Heart left ventricle (tissue), 16 donors: Measurements from ENCODE around the gene YJEFN3. TPM values are rescaled to one million over a fixed set of nuclear protein-coding genes. Genes with fewer than 3 reads are reported as not detected.

Source experiments
- ATAC-seq, 4 donors: fragments of 200-7000 bp; cut with Tn5 transposase; one replicate each; pipeline ENCODE4 v1.9.1; 2020 to 2022; ENCODE audit warnings: moderate library complexity in 4 of 4, mild to moderate bottlenecking in 3 of 4, moderate number of reproducible peaks in 1 of 4
- DNase-seq, 5 donors: peaks; one replicate each; pipeline ENCODE4 v3.0.0-alpha.2; 2020
- H3K27ac ChIP-seq, 12 donors: fragments of 200-600 bp; sonication (generic) in 4 of 12; one replicate each; pipeline versions ENCODE4 v1.5.0 to v1.8.0; 2016 to 2022; ENCODE audit warnings: mild to moderate bottlenecking in 2 of 12
- H3K27me3 ChIP-seq, 9 donors: fragments of 200-600 bp; sonication (generic) in 2 of 9; one replicate each; pipeline versions ENCODE4 v1.5.1 to v1.8.0; 2016 to 2022; ENCODE audit warnings: mild to moderate bottlenecking in 3 of 9
- H3K36me3 ChIP-seq, 9 donors: fragments of 200-600 bp; sonication (generic) in 2 of 9; one replicate each; pipeline versions ENCODE4 v1.5.0 to v1.8.0; 2018 to 2022; ENCODE audit warnings: mild to moderate bottlenecking in 2 of 9
- H3K4me1 ChIP-seq, 12 donors: fragments of 200-600 bp; sonication (generic) in 4 of 12; one replicate each; pipeline versions ENCODE4 v1.5.0 to v1.8.0; 2016 to 2022; ENCODE audit warnings: mild to moderate bottlenecking in 3 of 12
- H3K4me3 ChIP-seq, 12 donors: fragments of 200-600 bp; sonication (generic) in 4 of 12; one replicate each; pipeline versions ENCODE4 v1.5.0 to v1.8.0; 2017 to 2022; ENCODE audit warnings: mild to moderate bottlenecking in 9 of 12, moderate library complexity in 4 of 12
- H3K9me3 ChIP-seq, 12 donors: fragments of 200-600 bp; sonication (generic) in 4 of 12; one replicate each; pipeline versions ENCODE4 v1.5.0 to v1.8.0; 2016 to 2022; ENCODE audit warnings: mild to moderate bottlenecking in 1 of 12
- POLR2A ChIP-seq, 2 donors: fragments of 450-650 bp; IDR thresholded peaks; one replicate each; pipeline ENCODE4 v1.6.1; 2017; ENCODE audit warnings: antibody characterized with exemption in 2 of 2, mild to moderate bottlenecking in 2 of 2, moderate library complexity in 2 of 2
- WGBS, 4 donors: extraction: QIAGEN DNeasy Blood & Tissue Kit in 2 of 4; methylation state at CpG; one replicate each; pipeline versions ENCODE4 v1.1.5 to v1.1.7; 2013 to 2018; 5-methylcytosine and 5-hydroxymethylcytosine counted together
- intact Hi-C, 10 donors: fragments of 100-400 bp; cut with DNase I; formaldehyde crosslinking; loops; one replicate each; pipeline versions ENCODE4 v1.11.1 to v1.14.2; 2022
- polyA plus RNA-seq, 2 donors: library from polyadenylated mRNA; stranded (reverse); fragments of 200-250 nt; gene quantifications; one replicate each; pipeline ENCODE4 v1.2.3, GENCODE V29; 2013
- total RNA-seq, 9 donors: library from RNA; depleted of rRNA in 2 of 9; stranded (reverse); fragments of >200 nt in 2 of 9; fragmentation: NEBNext Ultra II Directional in 3 of 9; extraction: Animal tissue kit (Norgen Biotek cat#: 25700) in 3 of 9; gene quantifications; one replicate each; pipeline versions ENCODE4 v1.1.0 to v1.2.4, GENCODE V29; 2016 to 2023
- TF ChIP-seq, protein P1 (sequence below), 12 donors: fragments of 200-600 bp; sonication (generic) in 4 of 12; IDR thresholded peaks; one replicate each; pipeline versions ENCODE4 v1.5.0 to v1.8.0; 2018 to 2022; ENCODE audit warnings: antibody characterized with exemption in 12 of 12, mild to moderate bottlenecking in 5 of 12
- donor health status: ischemic (EF 13 %, LVEDD 7.1; RV severe dilation, severe dysfunction).
- donor health status: healthy with polysubstance abuse.
- donor health status: DM: no; HTN: yes; CAD: no.
- donor health status: DM: no; HTN: no; CAD: no.
- donor health status: ischemic (EF 25% LVEDD 6.9; RV normal size, moderate dysfunction).
- donor health status: ischemic (EF 25% LVEDD 5.7; RV mildly dilated, moderate dysfunction).
- donor health status: healthy.
- donor health status: DM: yes; HTN: yes; CAD: no.
- donor health status: ischemic (EF 35%, LVEDD 5.7; RV mildly dilated, moderate dysfunction).
- donor health status: nonischemic (EF 11% LVEDD 7.7; RV severe dilation, severe dysfunction).
- donor health status: DM: yes; HTN: yes; CAD: no.
- donor health status: PGD.
- donor health status: ischemic (EF 29% LVEDD 5.4; RV normal size, mild dysfunction).
- donor health status: nonischemic (EF 23%, LVEDD 6.1; RV moderate dilation, normal function).

YJEFN3 gene
- total and polyA plus RNA-seq, 11 donors = 1.2 to 5.4 (median 2.5) TPM; not detected in 1

DNA sequence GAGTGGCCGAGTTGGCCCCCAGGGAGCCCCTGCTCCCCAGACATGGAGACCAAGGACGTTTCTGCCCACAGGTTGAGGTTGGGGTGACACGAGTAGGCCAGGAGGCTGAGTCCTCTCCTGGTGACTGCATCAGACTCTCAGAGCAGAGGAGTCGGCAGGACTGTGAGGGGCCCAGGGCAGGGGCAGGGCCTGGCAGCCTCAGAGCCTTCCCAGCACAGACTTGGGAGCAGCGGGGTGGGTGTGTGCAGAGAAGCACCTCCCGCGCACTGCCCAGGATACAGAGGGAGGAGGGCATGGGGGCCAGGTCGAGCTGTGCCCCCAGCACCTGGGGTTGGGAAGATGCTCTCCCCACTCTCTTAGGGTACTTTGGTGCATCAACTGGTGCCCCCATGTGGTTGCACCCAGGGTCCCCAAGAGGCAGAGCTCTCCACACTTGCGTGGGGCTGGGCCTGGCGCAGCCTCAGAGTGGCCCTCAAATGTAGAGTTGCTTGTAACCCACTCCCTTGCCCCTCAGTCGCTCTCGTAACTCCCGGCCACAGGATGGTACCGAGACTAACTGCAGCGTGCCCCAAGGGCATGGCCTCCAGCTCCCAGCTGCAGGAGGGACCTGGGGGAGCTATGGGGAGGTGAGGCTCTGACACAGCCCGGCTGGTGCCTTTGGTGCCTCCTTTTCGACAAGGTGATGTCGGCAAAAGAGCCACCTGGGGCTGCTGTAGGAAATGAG lies 29.3 kb upstream of the YJEFN3 start:
- no peaks in the 10 kb centered on the region for H3K27me3 ChIP-seq
- DNase-seq (no peak), ATAC-seq (peak in 1 of 4 donors; percentile 13)
- H3K4me1 ChIP-seq = no peaks in the 10 kb centered on the region
- TF ChIP-seq POLR2A (IDR thresholded peaks at IDR 0.05) = no peak
- TF ChIP-seq, protein P1, sequence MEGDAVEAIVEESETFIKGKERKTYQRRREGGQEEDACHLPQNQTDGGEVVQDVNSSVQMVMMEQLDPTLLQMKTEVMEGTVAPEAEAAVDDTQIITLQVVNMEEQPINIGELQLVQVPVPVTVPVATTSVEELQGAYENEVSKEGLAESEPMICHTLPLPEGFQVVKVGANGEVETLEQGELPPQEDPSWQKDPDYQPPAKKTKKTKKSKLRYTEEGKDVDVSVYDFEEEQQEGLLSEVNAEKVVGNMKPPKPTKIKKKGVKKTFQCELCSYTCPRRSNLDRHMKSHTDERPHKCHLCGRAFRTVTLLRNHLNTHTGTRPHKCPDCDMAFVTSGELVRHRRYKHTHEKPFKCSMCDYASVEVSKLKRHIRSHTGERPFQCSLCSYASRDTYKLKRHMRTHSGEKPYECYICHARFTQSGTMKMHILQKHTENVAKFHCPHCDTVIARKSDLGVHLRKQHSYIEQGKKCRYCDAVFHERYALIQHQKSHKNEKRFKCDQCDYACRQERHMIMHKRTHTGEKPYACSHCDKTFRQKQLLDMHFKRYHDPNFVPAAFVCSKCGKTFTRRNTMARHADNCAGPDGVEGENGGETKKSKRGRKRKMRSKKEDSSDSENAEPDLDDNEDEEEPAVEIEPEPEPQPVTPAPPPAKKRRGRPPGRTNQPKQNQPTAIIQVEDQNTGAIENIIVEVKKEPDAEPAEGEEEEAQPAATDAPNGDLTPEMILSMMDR (IDR thresholded peaks at IDR 0.05) = no peak
- WGBS, 4 donors = 83 to 90% (median 88%) methylated on average over 14 to 18 of the region's 18 CpGs
- no peaks in the 10 kb centered on the region for H3K9me3 ChIP-seq
- no peak overlapping the region for H3K4me3 ChIP-seq
- H3K36me3 ChIP-seq = peaks cover 5 to 98% (median 92%) of the 10 kb centered on the region in 9 donors
- intact Hi-C loops = loop anchor here in 1 of 10 donors (10.0 kb wide), 1 partner anchor 305 kb away; the partner anchor contains the start of genes BORCS8 and RFXANK
- no peak overlapping the region for H3K27ac ChIP-seq

DNA sequence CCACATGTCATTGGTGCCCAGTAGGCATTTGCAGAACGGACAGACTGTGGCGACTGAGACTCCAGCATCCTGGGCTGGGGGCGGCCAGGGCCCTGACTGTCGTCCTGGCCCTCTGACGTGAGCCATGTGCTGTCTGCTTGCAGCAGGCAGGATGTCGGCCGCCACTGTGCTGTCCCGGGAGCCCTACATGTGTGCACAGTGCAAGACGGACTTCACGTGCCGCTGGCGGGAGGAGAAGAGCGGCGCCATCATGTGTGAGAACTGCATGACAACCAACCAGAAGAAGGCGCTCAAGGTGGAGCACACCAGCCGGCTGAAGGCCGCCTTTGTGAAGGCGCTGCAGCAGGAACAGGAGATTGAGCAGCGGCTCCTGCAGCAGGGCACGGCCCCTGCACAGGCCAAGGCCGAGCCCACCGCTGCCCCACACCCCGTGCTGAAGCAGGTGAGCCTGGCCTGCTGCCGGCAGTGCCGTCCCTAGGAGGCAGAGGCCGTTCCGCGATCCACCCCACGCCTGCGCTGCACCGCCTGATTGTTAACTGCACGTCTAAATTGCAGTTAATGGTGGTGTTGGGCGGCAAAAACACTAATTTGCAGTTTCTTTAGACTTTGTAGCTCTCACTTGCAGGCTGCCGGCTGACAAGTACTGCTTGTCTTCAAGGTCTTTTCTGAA lies 27.6 kb upstream of the YJEFN3 start:
- intact Hi-C loops = no loop called here
- Histone ChIP-seq H3K4me3 (no peak overlapping the region), H3K4me1 (no peaks in the 10 kb centered on the region), H3K36me3 (peaks cover 5 to 99% (median 92%) of the 10 kb centered on the region in 9 donors), H3K27ac (no peak overlapping the region), H3K9me3 (no peaks in the 10 kb centered on the region), H3K27me3 (no peaks in the 10 kb centered on the region)
- WGBS, 4 donors = 90 to 93% (median 91%) methylated on average over 30 to 34 of the region's 34 CpGs
- DNase-seq (no peak), ATAC-seq (no peak)
- TF ChIP-seq, protein P1 (IDR thresholded peaks at IDR 0.05) = no peak
- TF ChIP-seq POLR2A (IDR thresholded peaks at IDR 0.05) = no peak

DNA sequence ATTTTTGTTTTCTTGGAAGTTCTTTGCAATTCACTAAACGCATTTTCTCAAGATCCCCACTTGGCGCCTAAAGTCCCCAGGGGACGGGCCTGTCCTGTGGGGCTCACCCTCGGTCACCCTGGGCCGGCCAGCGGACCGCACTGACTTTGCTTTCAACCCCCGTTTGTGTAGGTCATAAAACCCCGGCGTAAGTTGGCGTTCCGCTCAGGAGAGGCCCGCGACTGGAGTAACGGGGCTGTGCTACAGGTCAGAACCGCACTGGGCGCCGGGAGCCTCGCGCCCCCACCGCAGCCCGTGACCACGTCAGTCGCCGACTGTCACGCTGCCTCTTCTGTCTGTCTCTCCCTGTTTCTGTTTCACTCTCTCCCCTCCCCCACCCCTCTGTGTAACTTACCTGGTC lies 26.9 kb upstream of the YJEFN3 start:
- DNase-seq (no peak), ATAC-seq (no peak)
- Histone ChIP-seq H3K4me1 (no peaks in the 10 kb centered on the region), H3K9me3 (no peaks in the 10 kb centered on the region), H3K4me3 (no peak overlapping the region), H3K27me3 (no peaks in the 10 kb centered on the region), H3K36me3 (peaks cover 3 to 99% (median 92%) of the 10 kb centered on the region in 9 donors), H3K27ac (no peak overlapping the region)
- WGBS, 4 donors = 90 to 94% (median 92%) methylated on average over 26 of the region's 26 CpGs
- intact Hi-C loops = no loop called here
- no peak for TF ChIP-seq POLR2A (IDR thresholded peaks at IDR 0.05)
- TF ChIP-seq, protein P1 (IDR thresholded peaks at IDR 0.05) = no peak

DNA sequence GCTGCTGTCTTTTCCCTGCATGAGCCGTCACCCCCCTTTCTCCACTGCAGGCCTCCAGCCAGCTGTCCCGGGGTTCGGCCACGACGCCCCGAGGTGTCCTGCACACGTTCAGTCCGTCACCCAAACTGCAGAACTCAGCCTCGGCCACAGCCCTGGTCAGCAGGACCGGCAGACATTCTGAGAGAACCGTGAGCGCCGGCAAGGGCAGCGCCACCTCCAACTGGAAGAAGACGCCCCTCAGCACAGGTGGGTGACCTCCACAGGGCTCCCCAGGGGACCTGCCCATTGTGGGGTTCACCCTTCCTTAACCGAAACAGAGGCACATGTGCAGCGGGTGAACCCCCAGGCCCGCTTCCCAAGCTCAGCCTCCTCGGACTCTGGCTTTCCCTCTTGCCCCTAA lies 26.4 kb upstream of the YJEFN3 start:
- H3K27ac ChIP-seq = no peak overlapping the region
- H3K4me3 ChIP-seq = no peak overlapping the region
- H3K36me3 ChIP-seq = peaks cover 3 to 97% (median 90%) of the 10 kb centered on the region in 9 donors
- DNase-seq (no peak), ATAC-seq (no peak)
- no peaks in the 10 kb centered on the region for H3K4me1 ChIP-seq
- intact Hi-C loops = no loop called here
- H3K9me3 ChIP-seq = no peaks in the 10 kb centered on the region
- TF ChIP-seq POLR2A (IDR thresholded peaks at IDR 0.05) = no peak
- TF ChIP-seq, protein P1 (IDR thresholded peaks at IDR 0.05) = no peak
- 95 to 97% (median 96%) methylated on average over 18 to 19 of the region's 19 CpGs for WGBS, 4 donors
- H3K27me3 ChIP-seq = no peaks in the 10 kb centered on the region
